Panc1 (cell line): ENCODE results near the gene TRAPPC12. TPM values are rescaled to one million over a fixed set of nuclear protein-coding genes. Genes with fewer than 3 reads are reported as not detected.

ENCODE experiments used
- ATAC-seq: fragments of 200-7000 bp; cut with Tn5 transposase; 2 replicates; pipeline ENCODE4 v1.9.1; 2020; ENCODE audit warnings: mild to moderate bottlenecking, moderate library complexity
- BruUV-seq: library from RNA; stranded (reverse); fragments of 400-500 nt; replicated peaks from 2 replicates; lab custom pipeline; 2021; lab: Mats Ljungman, UMichigan
- CTCF ChIA-PET: fragments of 300-600 bp; sonication (Branson Sonifier 250); formaldehyde crosslinking; loops from one replicate; lab custom pipeline; 2022; ENCODE audit warnings: antibody characterized with exemption; lab: Charles Lee
- POLR2A ChIA-PET: fragments of 300-600 bp; sonication (Branson Sonifier 250); formaldehyde crosslinking; loops from one replicate; lab custom pipeline; 2022; ENCODE audit warnings: antibody characterized with exemption; lab: Charles Lee
- DNase-seq: peaks from one replicate; pipeline ENCODE4 v3.0.0-alpha.2; 2010; ENCODE audit warnings: low read depth, low spot score
- H3K27ac ChIP-seq: 2 replicates; pipeline ENCODE4 v1.5.1; 2011; ENCODE audit warnings: mild to moderate bottlenecking, low read length, inconsistent platforms
- H3K27me3 ChIP-seq: fragments of 200-500 bp; sonication (Bioruptor generic); 2 replicates; pipeline ENCODE4 v1.6.0; 2014; ENCODE audit warnings: low read length, inconsistent platforms; ENCODE audit not compliant: control insufficient read depth, insufficient read depth
- H3K36me3 ChIP-seq: fragments of 200-500 bp; sonication (Bioruptor generic); 2 replicates; pipeline ENCODE4 v1.5.1; 2014; ENCODE audit warnings: inconsistent platforms, mild to moderate bottlenecking, low read length, moderate library complexity; ENCODE audit not compliant: control insufficient read depth, insufficient read depth
- H3K4me1 ChIP-seq: 2 replicates; pipeline ENCODE4 v1.5.1; 2011; ENCODE audit warnings: inconsistent platforms, mild to moderate bottlenecking, low read length, moderate library complexity; ENCODE audit not compliant: control insufficient read depth, insufficient read depth
- H3K4me3 ChIP-seq, 2 experiments: 2 replicates each; pipeline ENCODE4 v1.5.1; 2011 to 2012; ENCODE audit warnings: low read depth in 2 of 2, low read length in 2 of 2, mild to moderate bottlenecking in 2 of 2, inconsistent platforms in 1 of 2, moderate library complexity in 1 of 2
- H3K9me3 ChIP-seq: fragments of 200-500 bp; sonication (Bioruptor generic); 2 replicates; pipeline ENCODE4 v1.5.1; 2014; ENCODE audit warnings: low read depth, mild to moderate bottlenecking, inconsistent platforms, low read length, moderate library complexity; ENCODE audit not compliant: control insufficient read depth, insufficient read depth
- POLR2AphosphoS5 ChIP-seq: IDR thresholded peaks from 2 replicates; pipeline ENCODE4 v1.6.1; 2012; ENCODE audit warnings: mild to moderate bottlenecking, low read depth, low read length, moderate library complexity
- SIN3A ChIP-seq: IDR thresholded peaks from 2 replicates; pipeline ENCODE4 v1.6.1; 2012; ENCODE audit warnings: low read depth, mild to moderate bottlenecking, low read length, moderate library complexity, borderline replicate concordance; ENCODE audit not compliant: insufficient read depth
- TCF7L2 ChIP-seq: IDR thresholded peaks from 2 replicates; pipeline ENCODE4 v1.6.1; 2011; ENCODE audit warnings: mild to moderate bottlenecking, low read depth, low read length, inconsistent platforms
- in situ Hi-C: cut with HindIII; loops from 2 replicates; pipeline ENCODE4 v1.10.0; 2016; ENCODE audit warnings: low sequenced_read_pairs, low pct_unique_long_range_greater_than_20kb
- intact Hi-C: fragments of 100-400 bp; cut with micrococcal nuclease; formaldehyde crosslinking; loops from one replicate; pipeline ENCODE4 v1.10.0; 2022; ENCODE audit not compliant: unreplicated experiment
- total RNA-seq: library from RNA; stranded (reverse); gene quantifications from one replicate; pipeline ENCODE4 v1.2.1, GENCODE V29; 2021; ENCODE audit not compliant: unreplicated experiment
- TF ChIP-seq, protein P1 (sequence below): fragments of 450-650 bp; IDR thresholded peaks from 2 replicates; pipeline ENCODE4 v1.5.1; 2017; ENCODE audit warnings: mild to moderate bottlenecking
- TF ChIP-seq, protein P2 (sequence below), 2 experiments: IDR thresholded peaks; 2 replicates each; pipeline ENCODE4 v1.6.1; 2011 to 2012; ENCODE audit warnings: low read depth in 2 of 2, control low read depth in 1 of 2, low read length in 1 of 2, mild to moderate bottlenecking in 1 of 2, moderate library complexity in 1 of 2; ENCODE audit not compliant: insufficient read depth in 1 of 2

TRAPPC12 gene
- total RNA-seq, 1 experiment from 2014 or later: 78.7 TPM

GRCh38 chr2:3433339-3433699 is 53.8 kb downstream of the TRAPPC12 start:
- Histone ChIP-seq H3K4me1 (no peaks in the 10 kb centered on the region), H3K27me3 (no peaks in the 10 kb centered on the region), H3K27ac (no peak overlapping the region), H3K9me3 (no peaks in the 10 kb centered on the region), H3K4me3 (no peak overlapping the region), H3K36me3 (peaks cover 6% of the 10 kb centered on the region)
- intact Hi-C loops: no loop called here
- ChIA-PET POLR2A (no interaction called here), CTCF (no interaction called here)
- DNase-seq (no peak), ATAC-seq (no peak)
- no TSS peak for BruUV-seq
- in situ Hi-C loops: no loop called here
- no peak for TF ChIP-seq SIN3A
- TF ChIP-seq, protein P1, sequence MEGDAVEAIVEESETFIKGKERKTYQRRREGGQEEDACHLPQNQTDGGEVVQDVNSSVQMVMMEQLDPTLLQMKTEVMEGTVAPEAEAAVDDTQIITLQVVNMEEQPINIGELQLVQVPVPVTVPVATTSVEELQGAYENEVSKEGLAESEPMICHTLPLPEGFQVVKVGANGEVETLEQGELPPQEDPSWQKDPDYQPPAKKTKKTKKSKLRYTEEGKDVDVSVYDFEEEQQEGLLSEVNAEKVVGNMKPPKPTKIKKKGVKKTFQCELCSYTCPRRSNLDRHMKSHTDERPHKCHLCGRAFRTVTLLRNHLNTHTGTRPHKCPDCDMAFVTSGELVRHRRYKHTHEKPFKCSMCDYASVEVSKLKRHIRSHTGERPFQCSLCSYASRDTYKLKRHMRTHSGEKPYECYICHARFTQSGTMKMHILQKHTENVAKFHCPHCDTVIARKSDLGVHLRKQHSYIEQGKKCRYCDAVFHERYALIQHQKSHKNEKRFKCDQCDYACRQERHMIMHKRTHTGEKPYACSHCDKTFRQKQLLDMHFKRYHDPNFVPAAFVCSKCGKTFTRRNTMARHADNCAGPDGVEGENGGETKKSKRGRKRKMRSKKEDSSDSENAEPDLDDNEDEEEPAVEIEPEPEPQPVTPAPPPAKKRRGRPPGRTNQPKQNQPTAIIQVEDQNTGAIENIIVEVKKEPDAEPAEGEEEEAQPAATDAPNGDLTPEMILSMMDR: no peak
- no peak for TF ChIP-seq TCF7L2
- TF ChIP-seq, protein P2, sequence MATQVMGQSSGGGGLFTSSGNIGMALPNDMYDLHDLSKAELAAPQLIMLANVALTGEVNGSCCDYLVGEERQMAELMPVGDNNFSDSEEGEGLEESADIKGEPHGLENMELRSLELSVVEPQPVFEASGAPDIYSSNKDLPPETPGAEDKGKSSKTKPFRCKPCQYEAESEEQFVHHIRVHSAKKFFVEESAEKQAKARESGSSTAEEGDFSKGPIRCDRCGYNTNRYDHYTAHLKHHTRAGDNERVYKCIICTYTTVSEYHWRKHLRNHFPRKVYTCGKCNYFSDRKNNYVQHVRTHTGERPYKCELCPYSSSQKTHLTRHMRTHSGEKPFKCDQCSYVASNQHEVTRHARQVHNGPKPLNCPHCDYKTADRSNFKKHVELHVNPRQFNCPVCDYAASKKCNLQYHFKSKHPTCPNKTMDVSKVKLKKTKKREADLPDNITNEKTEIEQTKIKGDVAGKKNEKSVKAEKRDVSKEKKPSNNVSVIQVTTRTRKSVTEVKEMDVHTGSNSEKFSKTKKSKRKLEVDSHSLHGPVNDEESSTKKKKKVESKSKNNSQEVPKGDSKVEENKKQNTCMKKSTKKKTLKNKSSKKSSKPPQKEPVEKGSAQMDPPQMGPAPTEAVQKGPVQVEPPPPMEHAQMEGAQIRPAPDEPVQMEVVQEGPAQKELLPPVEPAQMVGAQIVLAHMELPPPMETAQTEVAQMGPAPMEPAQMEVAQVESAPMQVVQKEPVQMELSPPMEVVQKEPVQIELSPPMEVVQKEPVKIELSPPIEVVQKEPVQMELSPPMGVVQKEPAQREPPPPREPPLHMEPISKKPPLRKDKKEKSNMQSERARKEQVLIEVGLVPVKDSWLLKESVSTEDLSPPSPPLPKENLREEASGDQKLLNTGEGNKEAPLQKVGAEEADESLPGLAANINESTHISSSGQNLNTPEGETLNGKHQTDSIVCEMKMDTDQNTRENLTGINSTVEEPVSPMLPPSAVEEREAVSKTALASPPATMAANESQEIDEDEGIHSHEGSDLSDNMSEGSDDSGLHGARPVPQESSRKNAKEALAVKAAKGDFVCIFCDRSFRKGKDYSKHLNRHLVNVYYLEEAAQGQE (IDR thresholded peaks at IDR 0.05; ENCODE audit: insufficient read depth in 1 of 2, low read depth in 2 of 2, low read length in 1 of 2): no peak
- no peak for TF ChIP-seq POLR2AphosphoS5

- ChIA-PET POLR2A (interaction anchor here (0.7 kb wide), 1 partner anchor 154 kb away, joined by 3 read pairs; no protein-coding TSS in a partner anchor), CTCF (no interaction called here)
- intact Hi-C loops (no loop called here), in situ Hi-C loops (no loop called here)
- Histone ChIP-seq H3K36me3 (peaks cover 4% of the 10 kb centered on the region; the same call in 1 of the 2 replicates), H3K4me3 (no peak overlapping the region), H3K9me3 (no peaks in the 10 kb centered on the region), H3K27me3 (no peaks in the 10 kb centered on the region), H3K27ac (no peak overlapping the region), H3K4me1 (no peaks in the 10 kb centered on the region)
- no TSS peak for BruUV-seq
- no peak for ATAC-seq
- no peak for DNase-seq
- TF ChIP-seq SIN3A (no peak), TCF7L2 (no peak)
- TF ChIP-seq, protein P2 (IDR thresholded peaks at IDR 0.05; ENCODE audit: insufficient read depth in 1 of 2, low read depth in 2 of 2, low read length in 1 of 2): no peak
- TF ChIP-seq, protein P1: no peak
Observed at GRCh38 chr2:3433776-3434400, 54.4 kb downstream of the TRAPPC12 start.
